A673 (cell line): Measurements from ENCODE around the gene CROCC2.

Experiments used
- EZH2 ChIP-seq: fragments of 200-600 bp; sonication (generic); IDR thresholded peaks from 2 replicates; pipeline ENCODE4 v1.6.1; 2017; ENCODE audit warnings: borderline replicate concordance, low read depth, mild to moderate bottlenecking, mixed read lengths, antibody characterized with exemption, low read length; ENCODE audit not compliant: poor library complexity, severe bottlenecking
- TF ChIP-seq, protein P1 (sequence below): fragments of 300-800, 200-600 bp; sonication (generic); conservative IDR thresholded peaks from 2 replicates; pipeline ENCODE4 v1.5.1; 2017; ENCODE audit warnings: low read depth, mild to moderate bottlenecking, antibody characterized with exemption, low read length, moderate library complexity, mixed read lengths

DNA sequence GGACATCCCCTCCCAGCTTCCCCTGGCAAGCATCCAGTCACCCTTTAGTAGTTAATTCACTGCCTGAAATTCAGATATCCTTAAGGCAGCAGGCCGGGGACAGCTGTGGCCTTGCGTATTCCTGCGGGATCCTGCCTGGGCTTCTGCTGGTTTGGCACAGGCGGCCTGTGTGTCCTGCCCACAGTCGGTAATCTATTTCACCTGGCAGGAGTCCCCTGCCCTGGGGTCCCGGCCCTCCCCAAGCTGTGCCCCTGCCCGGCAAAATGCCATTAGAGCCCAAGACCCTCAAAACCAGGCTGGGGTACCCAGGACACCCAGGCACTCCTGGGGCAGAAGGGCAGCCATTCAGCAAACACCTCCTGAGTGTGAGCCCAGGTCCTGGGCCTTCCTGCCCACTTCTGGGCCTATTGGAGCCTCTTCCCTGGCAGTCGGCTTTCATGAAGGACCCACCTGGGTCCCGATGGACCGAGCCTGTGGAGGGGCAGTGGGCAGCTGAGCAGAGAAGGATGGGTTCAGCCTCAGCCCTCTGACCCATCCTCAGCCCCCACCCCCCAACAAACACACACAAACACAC lies 11.6 kb downstream of the CROCC2 start:
- TF ChIP-seq, protein P1, sequence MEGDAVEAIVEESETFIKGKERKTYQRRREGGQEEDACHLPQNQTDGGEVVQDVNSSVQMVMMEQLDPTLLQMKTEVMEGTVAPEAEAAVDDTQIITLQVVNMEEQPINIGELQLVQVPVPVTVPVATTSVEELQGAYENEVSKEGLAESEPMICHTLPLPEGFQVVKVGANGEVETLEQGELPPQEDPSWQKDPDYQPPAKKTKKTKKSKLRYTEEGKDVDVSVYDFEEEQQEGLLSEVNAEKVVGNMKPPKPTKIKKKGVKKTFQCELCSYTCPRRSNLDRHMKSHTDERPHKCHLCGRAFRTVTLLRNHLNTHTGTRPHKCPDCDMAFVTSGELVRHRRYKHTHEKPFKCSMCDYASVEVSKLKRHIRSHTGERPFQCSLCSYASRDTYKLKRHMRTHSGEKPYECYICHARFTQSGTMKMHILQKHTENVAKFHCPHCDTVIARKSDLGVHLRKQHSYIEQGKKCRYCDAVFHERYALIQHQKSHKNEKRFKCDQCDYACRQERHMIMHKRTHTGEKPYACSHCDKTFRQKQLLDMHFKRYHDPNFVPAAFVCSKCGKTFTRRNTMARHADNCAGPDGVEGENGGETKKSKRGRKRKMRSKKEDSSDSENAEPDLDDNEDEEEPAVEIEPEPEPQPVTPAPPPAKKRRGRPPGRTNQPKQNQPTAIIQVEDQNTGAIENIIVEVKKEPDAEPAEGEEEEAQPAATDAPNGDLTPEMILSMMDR: no peak
- TF ChIP-seq EZH2: no peak
